Endothelial cell (in vitro differentiated cells): Measurements from ENCODE around the gene CHAD. TPM values are rescaled to one million over a fixed set of nuclear protein-coding genes. Genes with fewer than 3 reads are reported as not detected.
A peak's percentile ranks its signal among the peaks of the same experiment; 100 is the strongest.
"Not testable (repeated sequence)": the region's sequence is repeated elsewhere in the genome, so short reads cannot be mapped to it uniquely, and the experiment has no call there.

Experiments used
- DNase-seq: peaks from one replicate; pipeline ENCODE4 v3.0.0; 2021; ENCODE audit warnings: low spot score
- H3K27ac Mint-ChIP-seq: one replicate; pipeline ENCODE4 v1.8.0; 2021; ENCODE audit warnings: mixed read lengths, inconsistent platforms; ENCODE audit not compliant: unreplicated experiment
- H3K27me3 Mint-ChIP-seq: one replicate; pipeline ENCODE4 v1.8.0; 2021; ENCODE audit warnings: mild to moderate bottlenecking, moderate library complexity, mixed read lengths, inconsistent platforms; ENCODE audit not compliant: unreplicated experiment
- H3K36me3 Mint-ChIP-seq: one replicate; pipeline ENCODE4 v1.8.0; 2021; ENCODE audit warnings: mild to moderate bottlenecking, low read depth, mixed read lengths, inconsistent platforms; ENCODE audit not compliant: unreplicated experiment
- H3K4me1 Mint-ChIP-seq: one replicate; pipeline ENCODE4 v1.8.0; 2021; ENCODE audit warnings: mild to moderate bottlenecking, mixed read lengths, inconsistent platforms; ENCODE audit not compliant: unreplicated experiment
- H3K4me3 Mint-ChIP-seq: one replicate; pipeline ENCODE4 v1.8.0; 2021; ENCODE audit warnings: mild to moderate bottlenecking, mixed read lengths, inconsistent platforms; ENCODE audit not compliant: unreplicated experiment
- H3K9me3 Mint-ChIP-seq: one replicate; pipeline ENCODE4 v1.8.0; 2021; ENCODE audit warnings: mixed read lengths, inconsistent platforms; ENCODE audit not compliant: unreplicated experiment
- CTCF ChIP-seq: fragments of 200-600 bp; sonication (generic); IDR thresholded peaks from one replicate; pipeline ENCODE4 v1.5.0; 2021; ENCODE audit warnings: antibody characterized with exemption; ENCODE audit not compliant: unreplicated experiment
- total RNA-seq: library from RNA; stranded (reverse); fragmentation: NEBNext Ultra II Directional; extraction: Animal tissue kit (Norgen Biotek cat#: 25700); gene quantifications from one replicate; pipeline ENCODE4 v1.2.1, GENCODE V29; 2021; ENCODE audit not compliant: unreplicated experiment

The CHAD gene
- total RNA-seq, 1 donor from 2014 or later = not detected

DNA sequence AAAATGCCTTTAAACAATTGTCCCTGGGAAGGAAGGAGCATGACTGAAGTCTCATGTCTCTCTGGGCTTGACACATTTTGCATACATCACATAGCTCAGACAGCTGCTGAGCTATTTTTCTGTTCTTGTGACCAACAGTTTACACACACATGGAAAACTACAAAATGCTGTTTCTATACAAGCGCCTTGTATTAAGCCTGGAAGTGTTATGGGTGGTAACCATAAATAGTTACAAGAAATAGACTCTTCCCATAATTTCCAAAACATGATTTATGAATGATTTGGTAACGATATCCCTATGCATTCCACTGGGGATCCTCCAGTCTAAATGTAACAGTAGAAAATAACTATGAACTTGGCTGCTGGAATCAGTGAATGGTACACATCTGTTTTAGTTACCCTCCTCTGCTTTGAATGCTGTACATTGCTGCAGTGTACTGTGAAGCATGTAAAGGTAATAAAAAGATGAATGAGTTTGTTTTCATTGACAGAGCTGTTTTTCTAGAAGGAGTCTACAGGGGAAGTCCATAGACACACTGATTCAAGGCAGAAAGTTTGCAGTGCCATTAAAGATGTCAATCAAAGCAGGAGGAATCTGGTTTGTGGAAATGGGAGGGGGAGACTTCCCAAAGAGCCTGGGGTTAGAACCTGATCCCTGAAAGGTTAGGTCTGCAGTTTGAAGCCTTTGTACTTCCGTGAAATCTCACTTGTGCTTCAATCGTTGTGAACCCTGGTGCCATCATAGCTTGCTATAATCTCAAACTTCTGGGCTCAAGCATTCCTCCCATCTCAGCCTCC lies 37.7 kb downstream of the CHAD start:
- Mint-ChIP-seq H3K4me3 (no peak overlapping the region), H3K4me1 (peaks cover 13% of the 10 kb centered on the region), H3K36me3 (peaks cover 8% of the 10 kb centered on the region), H3K27ac (no peak overlapping the region), H3K27me3 (peaks cover 3% of the 10 kb centered on the region), H3K9me3 (no peaks in the 10 kb centered on the region)
- TF ChIP-seq CTCF = no peak
- DNase-seq = no peak

DNA sequence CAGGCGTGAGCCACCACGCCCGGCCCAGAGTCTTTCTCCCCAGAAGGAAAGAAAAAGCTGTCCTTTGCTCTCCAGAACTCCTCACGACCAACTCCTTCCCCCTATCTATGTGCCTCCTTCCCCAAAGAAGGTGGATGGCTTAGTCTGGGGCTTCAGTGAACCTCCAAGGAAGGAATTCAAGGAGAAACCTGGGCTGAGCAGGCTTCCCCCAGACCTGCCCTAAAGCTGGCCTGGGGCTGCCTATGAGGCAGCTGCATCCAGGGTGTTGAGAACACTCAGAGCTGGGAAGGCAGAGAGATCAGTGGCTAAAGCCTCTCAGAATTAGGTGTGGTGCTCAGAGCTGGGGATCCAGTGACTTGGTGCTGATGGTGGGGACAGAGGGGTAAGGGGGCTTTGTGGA lies 38.9 kb downstream of the CHAD start:
- H3K27ac Mint-ChIP-seq = no peak overlapping the region
- peaks cover 8% of the 10 kb centered on the region for H3K36me3 Mint-ChIP-seq
- peaks cover 15% of the 10 kb centered on the region for H3K4me1 Mint-ChIP-seq
- H3K9me3 Mint-ChIP-seq = no peaks in the 10 kb centered on the region
- TF ChIP-seq CTCF = no peak
- peaks cover 5% of the 10 kb centered on the region for H3K27me3 Mint-ChIP-seq
- DNase-seq = no peak
- H3K4me3 Mint-ChIP-seq = no peak overlapping the region

DNA sequence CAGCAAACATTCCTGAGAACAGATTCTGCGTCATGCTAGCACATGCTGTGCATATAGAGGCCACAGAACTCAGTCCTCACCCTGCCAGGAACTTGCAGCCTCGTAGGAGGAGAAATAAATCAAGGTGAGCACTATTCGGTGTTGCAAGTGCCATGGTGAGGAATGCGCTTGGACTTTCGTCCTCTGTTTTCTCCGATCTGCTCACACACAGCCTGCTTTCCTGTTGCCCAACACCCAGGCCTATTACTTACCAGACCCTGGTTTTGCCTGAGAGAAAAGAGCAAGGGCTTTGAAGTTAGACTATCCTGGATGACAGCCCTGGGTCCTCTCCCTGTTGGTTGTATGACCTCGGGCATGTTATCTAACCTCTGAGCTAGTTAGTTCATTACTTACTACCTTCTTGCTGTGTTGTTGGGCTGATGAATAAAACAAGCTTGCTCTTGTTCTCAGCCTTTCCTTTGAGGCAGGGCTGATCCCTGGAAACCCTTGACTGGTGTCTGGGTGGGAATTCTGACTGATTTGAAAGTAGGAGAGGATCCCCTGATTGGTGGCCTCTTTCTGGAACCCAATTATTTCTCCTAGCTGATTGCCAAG lies 39.8 kb downstream of the CHAD start:
- Mint-ChIP-seq H3K27ac (no peak overlapping the region), H3K36me3 (peaks cover 8% of the 10 kb centered on the region), H3K27me3 (peaks cover 6% of the 10 kb centered on the region), H3K4me3 (no peak overlapping the region), H3K9me3 (no peaks in the 10 kb centered on the region), H3K4me1 (peaks cover 15% of the 10 kb centered on the region)
- DNase-seq = no peak
- TF ChIP-seq CTCF = no peak

DNA sequence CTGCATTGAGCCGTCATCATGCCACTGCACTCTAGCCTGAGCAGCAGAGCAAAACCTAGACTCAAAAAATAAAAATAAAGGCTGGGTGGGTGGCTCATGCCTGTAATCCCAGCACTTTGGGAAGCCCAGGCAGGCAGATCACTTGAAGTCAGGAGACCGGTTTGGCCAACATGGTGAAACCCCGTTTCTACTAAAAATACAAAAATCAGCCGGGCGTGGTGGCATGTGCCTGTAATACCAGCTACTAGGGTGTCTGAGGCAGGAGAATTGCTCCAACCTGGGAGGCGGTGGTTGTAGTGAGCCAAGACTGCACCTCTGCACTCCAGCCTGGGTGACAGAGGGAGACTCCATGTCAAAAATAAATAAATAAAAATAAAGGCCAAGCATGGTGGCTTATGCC lies 40.6 kb downstream of the CHAD start:
- H3K27ac Mint-ChIP-seq = not testable (repeated sequence)
- H3K4me1 Mint-ChIP-seq = peaks cover 15% of the 10 kb centered on the region

GRCh38 chr17:50426814-50427787 lies 41.6 kb downstream of the CHAD start:
- Mint-ChIP-seq H3K27me3 (peaks cover 7% of the 10 kb centered on the region), H3K4me3 (peak overlapping the region; percentile 89), H3K9me3 (no peaks in the 10 kb centered on the region), H3K27ac (peak overlapping the region; percentile 13), H3K36me3 (peaks cover 5% of the 10 kb centered on the region), H3K4me1 (peaks cover 15% of the 10 kb centered on the region)
- DNase-seq = peak; percentile 16
- TF ChIP-seq CTCF = no peak

More for the DNA sequence above, 40.6 kb downstream of the CHAD start:
- DNase-seq, H3K4me3 Mint-ChIP-seq, H3K9me3 Mint-ChIP-seq, H3K36me3 Mint-ChIP-seq, H3K27me3 Mint-ChIP-seq: not testable (repeated sequence)
